ENCODE measurements around the gene QRFPR.

GRCh38 chr4:121397941-121398601 is 17.3 kb upstream of the QRFPR start:
- no peak for TF ChIP-seq CTCF (IDR thresholded peaks at IDR 0.05)
- no peak for TF ChIP-seq POLR2A (IDR thresholded peaks at IDR 0.05)

Measured in uterus (tissue), 2 donors.